Panc1 (cell line): ENCODE data around the gene TEDDM1. TPM values are rescaled to one million over a fixed set of nuclear protein-coding genes. Genes with fewer than 3 reads are reported as not detected.

Experiments
- ATAC-seq: fragments of 200-7000 bp; cut with Tn5 transposase; 2 replicates; pipeline ENCODE4 v1.9.1; 2020; ENCODE audit warnings: mild to moderate bottlenecking, moderate library complexity
- BruUV-seq: library from RNA; stranded (reverse); fragments of 400-500 nt; replicated peaks from 2 replicates; lab custom pipeline; 2021; lab: Mats Ljungman, UMichigan
- CTCF ChIA-PET: fragments of 300-600 bp; sonication (Branson Sonifier 250); formaldehyde crosslinking; loops from one replicate; lab custom pipeline; 2022; ENCODE audit warnings: antibody characterized with exemption; lab: Charles Lee
- POLR2A ChIA-PET: fragments of 300-600 bp; sonication (Branson Sonifier 250); formaldehyde crosslinking; loops from one replicate; lab custom pipeline; 2022; ENCODE audit warnings: antibody characterized with exemption; lab: Charles Lee
- DNase-seq: peaks from one replicate; pipeline ENCODE4 v3.0.0-alpha.2; 2010; ENCODE audit warnings: low read depth, low spot score
- H3K27ac ChIP-seq: 2 replicates; pipeline ENCODE4 v1.5.1; 2011; ENCODE audit warnings: mild to moderate bottlenecking, low read length, inconsistent platforms
- H3K27me3 ChIP-seq: fragments of 200-500 bp; sonication (Bioruptor generic); 2 replicates; pipeline ENCODE4 v1.6.0; 2014; ENCODE audit warnings: low read length, inconsistent platforms; ENCODE audit not compliant: control insufficient read depth, insufficient read depth
- H3K36me3 ChIP-seq: fragments of 200-500 bp; sonication (Bioruptor generic); 2 replicates; pipeline ENCODE4 v1.5.1; 2014; ENCODE audit warnings: inconsistent platforms, mild to moderate bottlenecking, low read length, moderate library complexity; ENCODE audit not compliant: control insufficient read depth, insufficient read depth
- H3K4me1 ChIP-seq: 2 replicates; pipeline ENCODE4 v1.5.1; 2011; ENCODE audit warnings: inconsistent platforms, mild to moderate bottlenecking, low read length, moderate library complexity; ENCODE audit not compliant: control insufficient read depth, insufficient read depth
- H3K4me3 ChIP-seq, 2 experiments: 2 replicates each; pipeline ENCODE4 v1.5.1; 2011 to 2012; ENCODE audit warnings: low read depth in 2 of 2, low read length in 2 of 2, mild to moderate bottlenecking in 2 of 2, inconsistent platforms in 1 of 2, moderate library complexity in 1 of 2
- H3K9me3 ChIP-seq: fragments of 200-500 bp; sonication (Bioruptor generic); 2 replicates; pipeline ENCODE4 v1.5.1; 2014; ENCODE audit warnings: low read depth, mild to moderate bottlenecking, inconsistent platforms, low read length, moderate library complexity; ENCODE audit not compliant: control insufficient read depth, insufficient read depth
- POLR2AphosphoS5 ChIP-seq: IDR thresholded peaks from 2 replicates; pipeline ENCODE4 v1.6.1; 2012; ENCODE audit warnings: mild to moderate bottlenecking, low read depth, low read length, moderate library complexity
- SIN3A ChIP-seq: IDR thresholded peaks from 2 replicates; pipeline ENCODE4 v1.6.1; 2012; ENCODE audit warnings: low read depth, mild to moderate bottlenecking, low read length, moderate library complexity, borderline replicate concordance; ENCODE audit not compliant: insufficient read depth
- TCF7L2 ChIP-seq: IDR thresholded peaks from 2 replicates; pipeline ENCODE4 v1.6.1; 2011; ENCODE audit warnings: mild to moderate bottlenecking, low read depth, low read length, inconsistent platforms
- in situ Hi-C: cut with HindIII; loops from 2 replicates; pipeline ENCODE4 v1.10.0; 2016; ENCODE audit warnings: low sequenced_read_pairs, low pct_unique_long_range_greater_than_20kb
- intact Hi-C: fragments of 100-400 bp; cut with micrococcal nuclease; formaldehyde crosslinking; loops from one replicate; pipeline ENCODE4 v1.10.0; 2022; ENCODE audit not compliant: unreplicated experiment
- total RNA-seq: library from RNA; stranded (reverse); gene quantifications from one replicate; pipeline ENCODE4 v1.2.1, GENCODE V29; 2021; ENCODE audit not compliant: unreplicated experiment
- TF ChIP-seq, protein P1 (sequence below): fragments of 450-650 bp; IDR thresholded peaks from 2 replicates; pipeline ENCODE4 v1.5.1; 2017; ENCODE audit warnings: mild to moderate bottlenecking
- TF ChIP-seq, protein P2 (sequence below), 2 experiments: IDR thresholded peaks; 2 replicates each; pipeline ENCODE4 v1.6.1; 2011 to 2012; ENCODE audit warnings: low read depth in 2 of 2, control low read depth in 1 of 2, low read length in 1 of 2, mild to moderate bottlenecking in 1 of 2, moderate library complexity in 1 of 2; ENCODE audit not compliant: insufficient read depth in 1 of 2

TEDDM1 gene
- total RNA-seq, 1 experiment from 2014 or later = not detected

DNA sequence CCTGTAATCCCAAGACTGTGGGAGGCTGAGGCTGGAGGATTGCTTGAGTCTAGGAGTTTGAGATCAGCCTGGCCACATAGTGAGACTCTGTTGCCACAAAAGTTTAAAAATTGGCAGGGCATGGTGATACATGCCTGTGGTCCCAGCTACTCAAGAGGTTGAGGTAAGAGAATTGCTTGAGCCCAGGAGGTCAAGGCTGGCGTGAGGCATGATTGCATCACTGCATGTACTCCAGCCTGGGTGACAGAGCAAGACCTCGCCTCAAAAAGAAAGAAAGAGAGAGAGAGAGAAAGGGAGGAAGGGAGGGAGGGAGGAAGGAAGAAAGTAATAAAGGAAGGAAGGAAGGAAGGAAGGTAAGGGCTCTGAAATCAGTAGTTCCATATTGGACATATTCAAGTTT is 33.9 kb downstream of the TEDDM1 start:
- BruUV-seq = no TSS peak
- intact Hi-C loops = no loop called here
- no peak for DNase-seq

DNA sequence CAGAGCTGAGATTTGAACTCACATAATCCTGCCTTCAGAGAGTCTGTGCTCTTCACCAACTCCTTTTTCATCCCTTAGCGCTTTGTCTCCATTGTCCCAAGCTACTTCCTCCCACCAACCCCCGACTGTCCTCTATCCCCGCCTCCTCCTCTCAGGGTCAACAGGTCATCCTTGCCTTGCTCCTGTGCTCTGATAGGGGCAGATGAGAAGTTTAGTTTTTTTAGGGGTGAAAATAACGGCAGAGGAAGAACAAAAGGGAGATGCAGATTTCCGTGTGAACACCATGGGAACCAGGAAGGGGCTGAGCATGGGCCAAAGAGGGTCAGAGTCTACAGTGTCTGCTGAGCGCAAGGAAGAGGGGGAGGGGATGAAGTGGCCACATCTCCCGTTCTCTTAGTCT is 40.8 kb downstream of the TEDDM1 start:
- Histone ChIP-seq H3K9me3 (no peaks in the 10 kb centered on the region), H3K27me3 (no peaks in the 10 kb centered on the region; the same call in 1 of the 2 replicates), H3K4me3 (no peak overlapping the region), H3K27ac (no peak overlapping the region), H3K4me1 (no peaks in the 10 kb centered on the region), H3K36me3 (no peaks in the 10 kb centered on the region)
- in situ Hi-C loops (no loop called here), intact Hi-C loops (no loop called here)
- no peak for DNase-seq
- POLR2A ChIA-PET = no interaction called here
- no peak for ATAC-seq
- BruUV-seq = no TSS peak
- CTCF ChIA-PET = no interaction called here
- TF ChIP-seq TCF7L2 (no peak), SIN3A (no peak), POLR2AphosphoS5 (no peak)
- TF ChIP-seq, protein P1, sequence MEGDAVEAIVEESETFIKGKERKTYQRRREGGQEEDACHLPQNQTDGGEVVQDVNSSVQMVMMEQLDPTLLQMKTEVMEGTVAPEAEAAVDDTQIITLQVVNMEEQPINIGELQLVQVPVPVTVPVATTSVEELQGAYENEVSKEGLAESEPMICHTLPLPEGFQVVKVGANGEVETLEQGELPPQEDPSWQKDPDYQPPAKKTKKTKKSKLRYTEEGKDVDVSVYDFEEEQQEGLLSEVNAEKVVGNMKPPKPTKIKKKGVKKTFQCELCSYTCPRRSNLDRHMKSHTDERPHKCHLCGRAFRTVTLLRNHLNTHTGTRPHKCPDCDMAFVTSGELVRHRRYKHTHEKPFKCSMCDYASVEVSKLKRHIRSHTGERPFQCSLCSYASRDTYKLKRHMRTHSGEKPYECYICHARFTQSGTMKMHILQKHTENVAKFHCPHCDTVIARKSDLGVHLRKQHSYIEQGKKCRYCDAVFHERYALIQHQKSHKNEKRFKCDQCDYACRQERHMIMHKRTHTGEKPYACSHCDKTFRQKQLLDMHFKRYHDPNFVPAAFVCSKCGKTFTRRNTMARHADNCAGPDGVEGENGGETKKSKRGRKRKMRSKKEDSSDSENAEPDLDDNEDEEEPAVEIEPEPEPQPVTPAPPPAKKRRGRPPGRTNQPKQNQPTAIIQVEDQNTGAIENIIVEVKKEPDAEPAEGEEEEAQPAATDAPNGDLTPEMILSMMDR = no peak
- TF ChIP-seq, protein P2, sequence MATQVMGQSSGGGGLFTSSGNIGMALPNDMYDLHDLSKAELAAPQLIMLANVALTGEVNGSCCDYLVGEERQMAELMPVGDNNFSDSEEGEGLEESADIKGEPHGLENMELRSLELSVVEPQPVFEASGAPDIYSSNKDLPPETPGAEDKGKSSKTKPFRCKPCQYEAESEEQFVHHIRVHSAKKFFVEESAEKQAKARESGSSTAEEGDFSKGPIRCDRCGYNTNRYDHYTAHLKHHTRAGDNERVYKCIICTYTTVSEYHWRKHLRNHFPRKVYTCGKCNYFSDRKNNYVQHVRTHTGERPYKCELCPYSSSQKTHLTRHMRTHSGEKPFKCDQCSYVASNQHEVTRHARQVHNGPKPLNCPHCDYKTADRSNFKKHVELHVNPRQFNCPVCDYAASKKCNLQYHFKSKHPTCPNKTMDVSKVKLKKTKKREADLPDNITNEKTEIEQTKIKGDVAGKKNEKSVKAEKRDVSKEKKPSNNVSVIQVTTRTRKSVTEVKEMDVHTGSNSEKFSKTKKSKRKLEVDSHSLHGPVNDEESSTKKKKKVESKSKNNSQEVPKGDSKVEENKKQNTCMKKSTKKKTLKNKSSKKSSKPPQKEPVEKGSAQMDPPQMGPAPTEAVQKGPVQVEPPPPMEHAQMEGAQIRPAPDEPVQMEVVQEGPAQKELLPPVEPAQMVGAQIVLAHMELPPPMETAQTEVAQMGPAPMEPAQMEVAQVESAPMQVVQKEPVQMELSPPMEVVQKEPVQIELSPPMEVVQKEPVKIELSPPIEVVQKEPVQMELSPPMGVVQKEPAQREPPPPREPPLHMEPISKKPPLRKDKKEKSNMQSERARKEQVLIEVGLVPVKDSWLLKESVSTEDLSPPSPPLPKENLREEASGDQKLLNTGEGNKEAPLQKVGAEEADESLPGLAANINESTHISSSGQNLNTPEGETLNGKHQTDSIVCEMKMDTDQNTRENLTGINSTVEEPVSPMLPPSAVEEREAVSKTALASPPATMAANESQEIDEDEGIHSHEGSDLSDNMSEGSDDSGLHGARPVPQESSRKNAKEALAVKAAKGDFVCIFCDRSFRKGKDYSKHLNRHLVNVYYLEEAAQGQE (IDR thresholded peaks at IDR 0.05; ENCODE audit: insufficient read depth in 1 of 2, low read depth in 2 of 2, low read length in 1 of 2) = no peak

More for the DNA sequence above, 33.9 kb downstream of the TEDDM1 start:
- POLR2A ChIA-PET = no interaction called here
- no peak for ATAC-seq
- no peaks in the 10 kb centered on the region for H3K9me3 ChIP-seq
- H3K36me3 ChIP-seq = no peaks in the 10 kb centered on the region
- no peak overlapping the region for H3K27ac ChIP-seq
- CTCF ChIA-PET = no interaction called here
- no peaks in the 10 kb centered on the region for H3K4me1 ChIP-seq
- no peaks in the 10 kb centered on the region for H3K27me3 ChIP-seq
- no peak for TF ChIP-seq POLR2AphosphoS5
- no peak for TF ChIP-seq TCF7L2
- TF ChIP-seq, protein P1 = no peak
- TF ChIP-seq, protein P2 (IDR thresholded peaks at IDR 0.05; ENCODE audit: insufficient read depth in 1 of 2, low read depth in 2 of 2, low read length in 1 of 2) = no peak
- TF ChIP-seq SIN3A = no peak
- in situ Hi-C loops = no loop called here
- no peak overlapping the region for H3K4me3 ChIP-seq
